Activated T-helper 1 cell treated with anti-CD3 and anti-CD28 coated beads, Interleukin-12 subunit alpha, Interleukin-12 subunit beta, Interleukin-2, Interleukin-4 antibody, amounts not matched to agents 30 ng/mL and 10 ng/mL and 1 ng/mL, durations not matched to agents 14 hours and 24 hours and 36 hours (primary cell): ENCODE results near the gene SV2C. TPM values are rescaled to one million over a fixed set of nuclear protein-coding genes. Genes with fewer than 3 reads are reported as not detected.

Experiments
- DNase-seq: peaks from one replicate; pipeline ENCODE4 v3.0.0; 2021; ENCODE audit warnings: low spot score
- H3K27ac Mint-ChIP-seq: one replicate; pipeline ENCODE4 v1.8.0; 2021; ENCODE audit warnings: mild to moderate bottlenecking, mixed read lengths
- H3K27me3 Mint-ChIP-seq: one replicate; pipeline ENCODE4 v1.8.0; 2022; ENCODE audit warnings: mild to moderate bottlenecking, moderate library complexity, mixed read lengths; ENCODE audit not compliant: insufficient read depth
- H3K36me3 Mint-ChIP-seq: one replicate; pipeline ENCODE4 v1.8.0; 2021; ENCODE audit warnings: low read depth, mixed read lengths
- H3K4me1 Mint-ChIP-seq: one replicate; pipeline ENCODE4 v1.8.0; 2021; ENCODE audit warnings: low read depth, mixed read lengths
- H3K4me3 Mint-ChIP-seq: one replicate; pipeline ENCODE4 v1.8.0; 2021; ENCODE audit warnings: mild to moderate bottlenecking, moderate library complexity, mixed read lengths
- H3K9me3 Mint-ChIP-seq: one replicate; pipeline ENCODE4 v1.8.0; 2021; ENCODE audit warnings: mixed read lengths
- intact Hi-C: fragments of 100-400 bp; cut with micrococcal nuclease; formaldehyde crosslinking; loops from one replicate; pipeline ENCODE4 v1.15.1; 2024
- total RNA-seq: library from RNA; stranded (reverse); gene quantifications from 2 replicates; pipeline ENCODE4 v1.2.3, GENCODE V29; 2022

SV2C gene
- total RNA-seq, 1 donor from 2014 or later: 0.05 TPM

GRCh38 chr5:76256116-76256889, 173.1 kb downstream of the SV2C start:
- DNase-seq: peak; percentile 55
- Mint-ChIP-seq H3K27ac (no peak overlapping the region), H3K9me3 (no peaks in the 10 kb centered on the region), H3K36me3 (no peaks in the 10 kb centered on the region), H3K4me1 (no peaks in the 10 kb centered on the region), H3K27me3 (peaks cover 22% of the 10 kb centered on the region), H3K4me3 (no peak overlapping the region)
- intact Hi-C loops: loop anchor here (1.0 to 10.0 kb wide), 13 partner anchors 13 to 1489 kb away; partner anchors contain the start of genes GFM2, HMGCR, NSA2 and POC5

DNA sequence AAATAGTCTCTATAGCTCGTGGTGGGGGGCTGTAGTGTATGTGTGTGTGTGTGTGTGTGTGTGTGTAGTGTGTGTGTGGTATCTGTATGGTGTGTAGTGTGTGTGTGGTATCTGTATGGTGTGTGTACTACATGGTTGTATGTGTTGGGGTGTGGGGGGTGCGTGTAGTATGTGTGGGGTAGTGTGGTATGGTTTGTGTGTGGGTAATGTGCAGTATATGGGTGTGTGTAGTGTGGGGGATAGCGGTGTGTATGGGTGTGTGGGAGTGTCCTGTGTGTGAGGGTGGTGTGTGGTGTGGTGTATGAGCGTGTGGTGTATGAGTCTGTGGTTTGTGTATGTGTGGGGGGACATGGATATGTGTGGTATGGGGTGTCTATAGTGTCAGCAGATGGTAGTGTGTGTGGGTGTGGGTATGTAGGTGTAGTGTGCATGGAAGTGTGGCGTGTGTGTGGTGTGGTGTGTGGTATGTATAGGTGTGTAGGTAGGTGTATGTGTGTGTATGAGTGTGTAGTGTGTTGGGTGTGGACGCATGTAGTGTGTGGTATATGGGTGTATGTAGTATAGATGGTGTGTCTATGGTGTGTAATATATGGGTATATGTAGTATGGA, 174.1 kb downstream of the SV2C start:
- Mint-ChIP-seq H3K9me3 (peaks cover 4% of the 10 kb centered on the region), H3K36me3 (peaks cover under 1% of the 10 kb centered on the region), H3K27ac (no peak overlapping the region), H3K4me1 (no peaks in the 10 kb centered on the region), H3K27me3 (peaks cover 17% of the 10 kb centered on the region), H3K4me3 (no peak overlapping the region)
- intact Hi-C loops: loop anchor here (2.0 to 10.0 kb wide), 8 partner anchors 50 to 1490 kb away; partner anchors contain the start of genes GFM2, HMGCR, NSA2 and POC5
- DNase-seq: no peak

GRCh38 chr5:76257897-76258296, 174.7 kb downstream of the SV2C start:
- Mint-ChIP-seq H3K4me1 (no peaks in the 10 kb centered on the region), H3K36me3 (peaks cover 5% of the 10 kb centered on the region), H3K27me3 (peaks cover 13% of the 10 kb centered on the region), H3K27ac (no peak overlapping the region), H3K9me3 (peaks cover 10% of the 10 kb centered on the region), H3K4me3 (no peak overlapping the region)
- DNase-seq: no peak
- intact Hi-C loops: loop anchor here (2.0 to 10.0 kb wide), 8 partner anchors 49 to 1491 kb away; partner anchors contain the start of genes GFM2, HMGCR, NSA2 and POC5

GRCh38 chr5:76264681-76265080, 181.5 kb downstream of the SV2C start:
- no peak for DNase-seq
- Mint-ChIP-seq H3K27ac (no peak overlapping the region), H3K36me3 (peaks cover 11% of the 10 kb centered on the region), H3K4me3 (no peak overlapping the region), H3K4me1 (peaks cover 32% of the 10 kb centered on the region), H3K9me3 (peaks cover 27% of the 10 kb centered on the region), H3K27me3 (peaks cover 6% of the 10 kb centered on the region)
- intact Hi-C loops: loop anchor here (5.0 kb wide), 2 partner anchors 38 to 82 kb away; no protein-coding TSS in a partner anchor

DNA sequence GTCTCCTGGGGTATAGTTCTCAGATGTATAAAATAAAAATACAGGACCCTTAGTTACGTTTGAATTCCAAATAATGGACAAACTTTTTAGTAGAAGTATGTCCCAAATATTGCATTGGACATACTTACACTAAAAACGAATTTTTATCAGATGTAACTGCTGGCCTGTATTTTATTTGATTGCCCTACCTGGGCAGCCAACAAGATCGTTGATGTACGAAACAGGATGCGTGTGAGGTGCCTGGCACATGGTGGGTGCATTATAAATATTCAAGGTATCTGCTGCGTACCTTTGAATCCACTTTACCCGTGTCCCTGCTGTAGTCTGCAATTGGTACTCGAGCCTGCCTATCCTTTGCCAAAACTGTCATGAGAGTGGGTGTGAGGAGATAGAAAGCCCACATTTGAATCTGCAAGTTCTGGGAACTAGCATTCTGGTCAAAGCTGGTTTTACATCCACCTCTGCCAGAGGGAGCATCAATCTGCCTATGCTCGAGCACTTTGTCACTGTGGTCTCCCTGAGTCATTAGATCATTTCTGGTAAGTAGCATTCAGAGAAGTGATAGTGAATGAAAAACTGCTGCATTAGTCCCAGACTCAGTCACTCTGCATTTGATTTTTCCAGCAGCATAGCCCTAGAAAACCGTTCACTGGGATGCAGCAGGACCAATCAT, 186.2 kb downstream of the SV2C start:
- intact Hi-C loops: loop anchor here (1.0 to 5.0 kb wide), 8 partner anchors 13 to 469 kb away; no protein-coding TSS in a partner anchor
- Mint-ChIP-seq H3K27me3 (no peaks in the 10 kb centered on the region), H3K9me3 (peaks cover 5% of the 10 kb centered on the region), H3K27ac (peak overlapping the region; percentile 91), H3K4me1 (peaks cover 61% of the 10 kb centered on the region), H3K4me3 (peak overlapping the region; percentile 62), H3K36me3 (peaks cover 2% of the 10 kb centered on the region)
- peak; percentile 36 for DNase-seq

DNA sequence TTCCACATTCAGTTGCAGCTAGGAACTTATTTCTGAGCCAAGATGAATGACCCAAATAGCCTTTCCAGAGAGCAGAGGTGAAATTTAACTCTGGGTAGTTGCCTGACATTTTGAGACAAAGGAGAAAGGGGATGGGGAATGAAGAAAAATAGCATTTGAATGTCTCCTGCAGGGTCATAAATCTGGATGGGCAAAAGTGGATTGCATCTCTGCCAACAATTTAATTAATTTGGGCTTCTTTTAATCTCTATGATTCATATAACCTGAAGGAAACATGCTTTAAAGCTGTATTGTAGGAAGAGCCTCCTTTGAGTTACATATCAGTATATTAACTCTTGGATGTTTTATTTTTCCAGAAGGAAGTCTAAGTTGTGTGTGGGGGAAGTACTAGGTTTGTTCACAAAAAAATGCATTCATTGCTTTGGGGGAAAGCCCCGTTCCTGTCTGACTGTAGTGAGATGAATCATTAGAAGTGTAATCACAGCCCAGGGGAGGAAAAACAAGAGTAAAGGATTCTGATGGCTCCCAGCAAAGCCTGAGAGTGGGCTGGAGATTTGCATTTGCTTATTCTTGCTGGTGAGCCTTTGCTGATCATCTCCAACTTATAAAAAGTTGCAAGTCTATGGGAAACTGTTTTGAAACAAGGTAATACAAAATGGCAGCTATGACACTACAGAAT, 186.9 kb downstream of the SV2C start:
- Mint-ChIP-seq H3K27ac (peak overlapping the region; percentile 91), H3K36me3 (peaks cover 2% of the 10 kb centered on the region), H3K4me3 (peak overlapping the region; percentile 62), H3K27me3 (no peaks in the 10 kb centered on the region), H3K9me3 (peaks cover 3% of the 10 kb centered on the region), H3K4me1 (peaks cover 61% of the 10 kb centered on the region)
- peak; percentile 33 for DNase-seq
- intact Hi-C loops: loop anchor here (1.0 to 5.0 kb wide), 13 partner anchors 14 to 762 kb away; partner anchors contain the start of gene AGGF1

- intact Hi-C loops: loop anchor here (5.0 kb wide), 1 partner anchor 760 kb away; the partner anchor contains the start of gene AGGF1
- H3K4me1 Mint-ChIP-seq: peaks cover 54% of the 10 kb centered on the region
These were observed 188.7 kb downstream of the SV2C start for GRCh38 chr5:76271836-76272235.

DNA sequence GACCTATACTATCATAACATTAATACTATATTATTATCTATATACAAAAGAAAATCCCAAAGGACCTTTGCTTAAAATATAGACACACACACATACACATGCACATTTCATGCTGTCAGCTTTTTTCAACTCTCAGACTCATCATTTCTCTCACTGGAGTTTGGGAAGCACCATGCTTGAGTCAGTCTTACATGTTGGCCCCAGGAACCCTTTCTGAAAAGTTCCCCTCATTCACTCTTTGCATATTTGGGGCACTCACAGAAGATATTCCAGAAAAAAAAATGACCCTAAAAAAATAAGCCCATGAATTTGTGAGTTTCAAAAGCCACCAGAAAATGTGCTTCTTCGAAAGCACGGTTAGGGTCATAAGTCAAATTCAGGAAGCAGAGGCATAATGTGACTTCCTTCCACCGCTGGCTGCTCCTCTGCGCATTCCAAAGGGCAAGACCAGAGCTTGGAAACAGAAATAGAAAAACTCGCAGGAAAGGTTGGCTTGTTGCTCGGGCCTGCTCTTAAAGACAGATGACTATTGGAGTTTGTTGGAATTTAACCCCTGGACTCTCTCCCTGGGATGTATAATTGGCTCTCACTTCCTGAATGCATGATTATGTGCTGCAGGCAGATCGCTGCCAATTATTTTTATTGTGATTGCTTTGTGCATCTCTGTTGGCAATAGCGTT, 190.2 kb downstream of the SV2C start:
- intact Hi-C loops: loop anchor here (5.0 kb wide), 1 partner anchor 759 kb away; the partner anchor contains the start of gene AGGF1
- Mint-ChIP-seq H3K4me1 (peaks cover 42% of the 10 kb centered on the region), H3K4me3 (no peak overlapping the region), H3K36me3 (no peaks in the 10 kb centered on the region), H3K9me3 (peaks cover 3% of the 10 kb centered on the region), H3K27ac (no peak overlapping the region), H3K27me3 (no peaks in the 10 kb centered on the region)
- no peak for DNase-seq

More at GRCh38 chr5:76271836-76272235, 188.7 kb downstream of the SV2C start:
- Mint-ChIP-seq H3K9me3 (peaks cover 3% of the 10 kb centered on the region), H3K36me3 (no peaks in the 10 kb centered on the region), H3K4me3 (no peak overlapping the region), H3K27me3 (no peaks in the 10 kb centered on the region), H3K27ac (no peak overlapping the region)
- DNase-seq: no peak

- H3K9me3 Mint-ChIP-seq: peaks cover 3% of the 10 kb centered on the region
- no peak overlapping the region for H3K27ac Mint-ChIP-seq
- no peaks in the 10 kb centered on the region for H3K27me3 Mint-ChIP-seq
- DNase-seq: no peak
- intact Hi-C loops: loop anchor here (5.0 kb wide), 1 partner anchor 758 kb away; the partner anchor contains the start of gene AGGF1
- H3K4me3 Mint-ChIP-seq: no peak overlapping the region
- peaks cover 30% of the 10 kb centered on the region for H3K4me1 Mint-ChIP-seq
- H3K36me3 Mint-ChIP-seq: no peaks in the 10 kb centered on the region
These were observed 191.4 kb downstream of the SV2C start for GRCh38 chr5:76274571-76274970.

DNA sequence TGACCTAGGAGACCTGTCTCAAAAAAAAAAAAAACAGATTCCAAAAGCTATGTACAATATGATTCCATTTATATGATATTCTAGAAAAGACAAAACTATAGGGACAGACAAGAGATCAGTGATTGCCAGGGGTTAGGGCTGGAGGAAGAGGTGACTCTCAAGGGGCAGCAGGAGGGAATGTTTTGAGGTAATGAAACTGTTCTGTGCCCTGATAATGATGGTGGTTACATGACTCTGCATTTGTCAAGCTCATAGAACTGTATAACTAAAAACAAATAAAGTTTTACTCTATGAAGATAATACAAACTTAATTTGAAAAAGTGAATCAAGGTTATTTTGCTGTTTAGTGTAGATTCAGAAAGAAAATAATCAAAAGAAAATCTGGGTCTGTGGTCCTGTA, 194.6 kb downstream of the SV2C start:
- DNase-seq: no peak
- H3K4me3 Mint-ChIP-seq: no peak overlapping the region
- intact Hi-C loops: no loop called here

GRCh38 chr5:76278261-76278789, 195.1 kb downstream of the SV2C start:
- Mint-ChIP-seq H3K27me3 (no peaks in the 10 kb centered on the region), H3K4me3 (no peak overlapping the region), H3K27ac (no peak overlapping the region), H3K36me3 (no peaks in the 10 kb centered on the region), H3K4me1 (peaks cover 8% of the 10 kb centered on the region), H3K9me3 (no peaks in the 10 kb centered on the region)
- intact Hi-C loops: no loop called here
- DNase-seq: no peak

More for the DNA sequence above, 194.6 kb downstream of the SV2C start:
- H3K27ac Mint-ChIP-seq: no peak overlapping the region
- H3K36me3 Mint-ChIP-seq: no peaks in the 10 kb centered on the region
- no peaks in the 10 kb centered on the region for H3K9me3 Mint-ChIP-seq
- no peaks in the 10 kb centered on the region for H3K27me3 Mint-ChIP-seq
- peaks cover 8% of the 10 kb centered on the region for H3K4me1 Mint-ChIP-seq
